Measurements from ENCODE around the gene MIEN1. TPM values are rescaled to one million over a fixed set of nuclear protein-coding genes. Genes with fewer than 3 reads are reported as not detected.
"Not testable (repeated sequence)": the region's sequence is repeated elsewhere in the genome, so short reads cannot be mapped to it uniquely, and the experiment has no call there.

MIEN1 gene
- total RNA-seq, 1 donor, result 33.1 TPM

DNA sequence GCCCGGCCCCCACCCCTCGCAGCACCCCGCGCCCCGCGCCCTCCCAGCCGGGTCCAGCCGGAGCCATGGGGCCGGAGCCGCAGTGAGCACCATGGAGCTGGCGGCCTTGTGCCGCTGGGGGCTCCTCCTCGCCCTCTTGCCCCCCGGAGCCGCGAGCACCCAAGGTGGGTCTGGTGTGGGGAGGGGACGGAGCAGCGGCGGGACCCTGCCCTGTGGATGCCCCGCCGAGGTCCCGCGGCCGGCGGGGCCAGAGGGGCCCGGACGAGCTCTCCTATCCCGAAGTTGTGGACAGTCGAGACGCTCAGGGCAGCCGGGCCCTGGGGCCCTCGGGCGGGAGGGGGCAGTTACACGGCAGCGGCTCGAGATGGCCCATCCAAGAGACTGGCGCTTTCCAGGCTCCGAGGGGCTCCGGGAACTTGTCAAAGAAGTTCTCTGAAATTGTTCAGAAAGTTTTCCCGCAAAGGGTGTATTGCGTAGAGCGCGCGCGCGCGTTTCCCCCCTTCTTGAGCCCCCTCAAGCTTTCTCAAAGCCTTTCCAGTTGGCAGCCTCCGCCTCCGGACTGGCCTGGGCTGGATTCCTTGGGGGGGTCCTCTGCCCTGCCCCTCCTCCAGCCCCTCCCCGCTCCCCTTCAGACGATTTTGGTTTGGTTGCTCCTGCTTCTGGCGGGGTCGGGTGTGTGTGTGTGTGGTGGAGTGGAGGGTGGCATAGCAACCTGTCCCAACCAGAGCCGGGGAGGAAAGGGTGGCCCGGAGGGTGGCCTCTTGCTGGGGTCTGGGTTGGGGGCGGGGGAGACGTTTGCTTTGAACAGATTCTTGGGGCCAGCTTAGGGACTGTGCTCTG is 30.0 kb downstream of the MIEN1 start:
- TF ChIP-seq, protein P1, sequence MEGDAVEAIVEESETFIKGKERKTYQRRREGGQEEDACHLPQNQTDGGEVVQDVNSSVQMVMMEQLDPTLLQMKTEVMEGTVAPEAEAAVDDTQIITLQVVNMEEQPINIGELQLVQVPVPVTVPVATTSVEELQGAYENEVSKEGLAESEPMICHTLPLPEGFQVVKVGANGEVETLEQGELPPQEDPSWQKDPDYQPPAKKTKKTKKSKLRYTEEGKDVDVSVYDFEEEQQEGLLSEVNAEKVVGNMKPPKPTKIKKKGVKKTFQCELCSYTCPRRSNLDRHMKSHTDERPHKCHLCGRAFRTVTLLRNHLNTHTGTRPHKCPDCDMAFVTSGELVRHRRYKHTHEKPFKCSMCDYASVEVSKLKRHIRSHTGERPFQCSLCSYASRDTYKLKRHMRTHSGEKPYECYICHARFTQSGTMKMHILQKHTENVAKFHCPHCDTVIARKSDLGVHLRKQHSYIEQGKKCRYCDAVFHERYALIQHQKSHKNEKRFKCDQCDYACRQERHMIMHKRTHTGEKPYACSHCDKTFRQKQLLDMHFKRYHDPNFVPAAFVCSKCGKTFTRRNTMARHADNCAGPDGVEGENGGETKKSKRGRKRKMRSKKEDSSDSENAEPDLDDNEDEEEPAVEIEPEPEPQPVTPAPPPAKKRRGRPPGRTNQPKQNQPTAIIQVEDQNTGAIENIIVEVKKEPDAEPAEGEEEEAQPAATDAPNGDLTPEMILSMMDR (IDR thresholded peaks at IDR 0.05; ENCODE audit: insufficient read depth, low read length), result no peak
- peak overlapping the region; percentile 82 for H3K4me3 ChIP-seq (ENCODE audit: low read depth, low read length)
- DNase-seq (ENCODE audit: low read depth), result peak; percentile 26

DNA sequence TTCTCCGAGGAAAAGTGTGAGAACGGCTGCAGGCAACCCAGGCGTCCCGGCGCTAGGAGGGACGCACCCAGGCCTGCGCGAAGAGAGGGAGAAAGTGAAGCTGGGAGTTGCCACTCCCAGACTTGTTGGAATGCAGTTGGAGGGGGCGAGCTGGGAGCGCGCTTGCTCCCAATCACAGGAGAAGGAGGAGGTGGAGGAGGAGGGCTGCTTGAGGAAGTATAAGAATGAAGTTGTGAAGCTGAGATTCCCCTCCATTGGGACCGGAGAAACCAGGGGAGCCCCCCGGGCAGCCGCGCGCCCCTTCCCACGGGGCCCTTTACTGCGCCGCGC is 30.5 kb downstream of the MIEN1 start, which contains the start of gene ERBB2:
TSS of gene ERBB2 (plus strand) at position 247 of the 330 bp plus-strand sequence. CDS start 175 bp downstream, outside the sequence.
- peak; percentile 75 for DNase-seq (ENCODE audit: low read depth)
- TF ChIP-seq, protein P1 (IDR thresholded peaks at IDR 0.05; ENCODE audit: insufficient read depth, low read length), result no peak
- peak within 1 kb of the TSS; percentile 82 for H3K4me3 ChIP-seq (ENCODE audit: low read depth, low read length)

DNA sequence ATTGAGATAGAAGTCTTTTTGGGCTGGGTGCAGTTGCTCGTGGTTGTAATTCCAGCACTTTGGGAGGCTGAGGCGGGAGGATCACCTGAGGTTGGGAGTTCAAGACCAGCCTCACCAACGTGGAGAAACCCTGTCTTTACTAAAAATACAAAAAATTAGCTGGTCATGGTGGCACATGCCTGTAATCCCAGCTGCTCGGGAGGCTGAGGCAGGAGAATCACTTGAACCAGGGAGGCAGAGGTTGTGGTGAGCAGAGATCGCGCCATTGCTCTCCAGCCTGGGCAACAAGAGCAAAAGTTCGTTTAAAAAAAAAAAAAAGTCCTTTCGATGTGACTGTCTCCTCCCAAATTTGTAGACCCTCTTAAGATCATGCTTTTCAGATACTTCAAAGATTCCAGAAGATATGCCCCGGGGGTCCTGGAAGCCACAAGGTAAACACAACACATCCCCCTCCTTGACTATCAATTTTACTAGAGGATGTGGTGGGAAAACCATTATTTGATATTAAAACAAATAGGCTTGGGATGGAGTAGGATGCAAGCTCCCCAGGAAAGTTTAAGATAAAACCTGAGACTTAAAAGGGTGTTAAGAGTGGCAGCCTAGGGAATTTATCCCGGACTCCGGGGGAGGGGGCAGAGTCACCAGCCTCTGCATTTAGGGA is 31.0 kb downstream of the MIEN1 start:
- not testable (repeated sequence) for DNase-seq (ENCODE audit: low read depth)
- H3K4me3 ChIP-seq (ENCODE audit: low read depth, low read length), result peak overlapping the region; percentile 82

DNA sequence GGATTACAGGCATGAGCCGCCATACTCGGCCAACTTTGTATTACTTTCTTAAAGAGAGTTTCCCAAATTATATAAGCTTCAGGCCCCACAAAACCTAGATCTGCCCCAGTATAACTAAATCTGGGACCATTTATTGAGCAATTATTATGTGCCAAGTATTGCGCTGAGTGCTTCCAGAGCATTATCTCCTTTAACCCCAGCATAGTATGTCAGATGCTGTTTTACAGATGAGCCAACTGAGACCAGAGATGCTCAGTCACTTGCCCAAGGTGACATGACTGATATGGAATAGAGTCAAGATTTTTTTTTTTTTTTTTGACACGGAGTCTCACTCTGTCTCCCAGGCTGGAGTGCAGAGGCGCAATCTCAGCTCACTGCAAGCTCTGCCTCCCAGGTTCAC is 32.4 kb downstream of the MIEN1 start:
- H3K4me3 ChIP-seq (ENCODE audit: low read depth, low read length), result no peak overlapping the region
- no peak for DNase-seq (ENCODE audit: low read depth)
- TF ChIP-seq, protein P1 (IDR thresholded peaks at IDR 0.05; ENCODE audit: insufficient read depth, low read length), result no peak

DNA sequence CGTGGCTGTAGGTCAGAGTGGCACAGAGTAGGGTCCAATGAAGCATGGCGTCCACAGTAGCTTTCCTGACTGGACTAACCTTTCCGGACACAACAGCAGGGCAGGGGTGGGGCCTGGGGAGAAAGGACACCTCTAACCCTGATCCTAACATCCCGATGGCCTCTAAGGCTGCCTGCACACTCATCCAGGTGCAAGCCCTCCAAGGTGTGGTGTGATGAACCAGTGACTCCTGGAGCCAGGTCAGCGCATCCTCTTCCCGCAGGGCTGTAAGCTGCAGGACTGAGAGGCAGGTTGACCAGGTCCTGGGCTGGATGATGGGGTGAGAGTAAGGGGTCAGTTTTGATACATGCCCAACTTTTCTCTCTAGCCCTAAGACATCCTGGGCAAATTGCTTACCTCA is 33.6 kb downstream of the MIEN1 start:
- TF ChIP-seq, protein P1 (IDR thresholded peaks at IDR 0.05; ENCODE audit: insufficient read depth, low read length), result no peak
- H3K4me3 ChIP-seq (ENCODE audit: low read depth, low read length), result no peak overlapping the region
- DNase-seq (ENCODE audit: low read depth), result no peak

DNA sequence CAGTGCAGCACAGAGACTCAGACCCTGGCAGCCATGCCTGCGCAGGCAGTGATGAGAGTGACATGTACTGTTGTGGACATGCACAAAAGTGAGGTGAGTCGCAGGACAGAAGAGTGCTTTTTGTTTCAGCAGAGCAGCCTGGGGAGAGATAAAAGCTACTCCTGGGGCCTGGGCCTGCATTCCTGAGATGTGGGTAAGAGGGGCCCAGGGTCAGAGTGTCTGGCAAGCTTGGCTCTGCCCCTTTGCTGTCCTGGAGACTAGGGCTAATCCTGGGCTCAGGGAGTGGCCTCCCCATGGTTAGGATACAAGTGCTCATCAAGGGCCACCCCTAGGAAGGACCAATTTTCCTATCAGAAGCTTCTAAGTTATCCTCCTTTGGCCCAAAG is 35.2 kb downstream of the MIEN1 start:
- no peak overlapping the region for H3K4me3 ChIP-seq (ENCODE audit: low read depth, low read length)
- no peak for DNase-seq (ENCODE audit: low read depth)
- TF ChIP-seq, protein P1 (IDR thresholded peaks at IDR 0.05; ENCODE audit: insufficient read depth, low read length), result no peak

DNA sequence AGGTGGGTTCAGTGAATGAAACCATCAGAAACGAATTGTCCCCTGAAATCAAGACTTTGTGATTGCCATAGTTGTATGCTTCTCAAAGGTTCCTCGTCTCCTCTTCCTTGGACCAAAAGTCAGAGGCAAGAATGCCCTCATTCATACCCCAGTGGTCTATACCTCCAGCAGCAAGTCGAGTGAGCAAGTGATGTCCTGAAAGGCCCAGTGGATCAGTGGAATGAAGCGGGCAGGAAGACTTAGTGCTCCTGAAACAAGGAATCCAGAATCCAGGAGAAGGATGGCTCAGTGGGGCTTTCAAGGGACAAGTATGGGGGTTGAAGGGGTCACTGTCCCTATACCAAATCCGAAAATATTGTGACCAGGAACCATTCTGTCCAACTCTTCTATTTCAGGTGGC is 35.7 kb downstream of the MIEN1 start:
- DNase-seq (ENCODE audit: low read depth), result no peak
- TF ChIP-seq, protein P1 (IDR thresholded peaks at IDR 0.05; ENCODE audit: insufficient read depth, low read length), result no peak
- no peak overlapping the region for H3K4me3 ChIP-seq (ENCODE audit: low read depth, low read length)

Measured in fibroblast of the aortic adventitia (primary cell).